Gastrocnemius medialis (tissue), 4 donors: ENCODE results near the gene CHST10.

ENCODE experiments used
- POLR2A ChIP-seq, 2 donors: fragments of 450-650 bp; IDR thresholded peaks; one replicate each; pipeline ENCODE4 v1.6.1; 2017; ENCODE audit warnings: antibody characterized with exemption in 2 of 2, mild to moderate bottlenecking in 2 of 2, moderate library complexity in 2 of 2
- TF ChIP-seq, protein P1 (sequence below), 5 experiments: fragments of 450-650 bp in 3 of 5; fragments of 200-600 bp in 2 of 5; sonication (generic) in 2 of 5; IDR thresholded peaks in 4 of 5; conservative IDR thresholded peaks in 1 of 5; 1 replicate in 4 of 5; 2 replicates in 1 of 5; pipeline ENCODE4 v1.5.1; 2016 to 2019; ENCODE audit warnings: antibody characterized with exemption in 5 of 5, mild to moderate bottlenecking in 3 of 5, moderate library complexity in 3 of 5

DNA sequence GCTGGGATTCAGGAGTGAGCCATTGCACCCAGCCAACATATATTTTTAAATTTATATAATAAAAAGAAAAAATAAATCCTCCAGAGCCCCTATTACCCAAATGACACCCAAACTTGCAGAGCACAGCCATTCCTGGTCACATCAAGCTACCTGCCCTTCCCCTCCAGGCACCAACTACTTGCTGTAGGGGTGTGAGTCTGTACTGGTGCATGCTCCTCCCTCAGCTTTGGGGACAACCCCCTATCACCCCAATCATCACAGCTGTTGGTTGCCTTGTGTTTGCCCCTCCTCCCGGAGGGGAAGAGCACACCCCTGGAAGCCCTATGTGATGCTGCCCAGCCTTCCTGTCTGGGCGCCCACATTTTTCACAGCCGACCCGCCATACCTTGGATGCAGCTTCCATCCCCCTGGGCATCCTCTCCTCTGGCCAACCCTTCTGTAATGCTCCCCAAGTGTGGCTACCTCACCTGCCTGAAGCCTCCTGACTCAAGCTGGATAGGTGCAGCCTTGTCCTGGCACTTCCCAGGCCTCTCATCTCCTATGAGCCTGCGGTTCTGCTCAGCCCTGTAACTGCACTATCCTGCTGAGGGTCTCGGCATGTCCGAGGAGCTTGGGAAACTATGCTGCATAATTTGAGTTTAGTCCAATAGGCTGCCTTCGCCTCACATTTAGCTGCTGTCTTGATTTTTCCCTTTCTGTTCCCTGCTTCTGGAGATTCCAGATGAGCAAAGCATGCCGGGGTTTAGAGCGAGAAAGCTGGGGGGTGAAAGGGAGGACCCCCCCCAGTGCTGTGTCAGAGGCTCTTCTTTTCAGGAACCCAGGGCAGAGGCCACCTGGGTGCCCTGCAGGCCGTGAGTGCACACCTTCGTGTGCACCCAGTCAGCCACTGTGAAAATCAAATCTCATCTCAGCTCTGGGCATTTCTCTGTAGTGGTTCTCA lies 27.2 kb downstream of the CHST10 start:
- TF ChIP-seq, protein P1, sequence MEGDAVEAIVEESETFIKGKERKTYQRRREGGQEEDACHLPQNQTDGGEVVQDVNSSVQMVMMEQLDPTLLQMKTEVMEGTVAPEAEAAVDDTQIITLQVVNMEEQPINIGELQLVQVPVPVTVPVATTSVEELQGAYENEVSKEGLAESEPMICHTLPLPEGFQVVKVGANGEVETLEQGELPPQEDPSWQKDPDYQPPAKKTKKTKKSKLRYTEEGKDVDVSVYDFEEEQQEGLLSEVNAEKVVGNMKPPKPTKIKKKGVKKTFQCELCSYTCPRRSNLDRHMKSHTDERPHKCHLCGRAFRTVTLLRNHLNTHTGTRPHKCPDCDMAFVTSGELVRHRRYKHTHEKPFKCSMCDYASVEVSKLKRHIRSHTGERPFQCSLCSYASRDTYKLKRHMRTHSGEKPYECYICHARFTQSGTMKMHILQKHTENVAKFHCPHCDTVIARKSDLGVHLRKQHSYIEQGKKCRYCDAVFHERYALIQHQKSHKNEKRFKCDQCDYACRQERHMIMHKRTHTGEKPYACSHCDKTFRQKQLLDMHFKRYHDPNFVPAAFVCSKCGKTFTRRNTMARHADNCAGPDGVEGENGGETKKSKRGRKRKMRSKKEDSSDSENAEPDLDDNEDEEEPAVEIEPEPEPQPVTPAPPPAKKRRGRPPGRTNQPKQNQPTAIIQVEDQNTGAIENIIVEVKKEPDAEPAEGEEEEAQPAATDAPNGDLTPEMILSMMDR (IDR thresholded peaks at IDR 0.05 in 4 of 5, conservative IDR thresholded peaks at IDR 0.05 in 1 of 5) = no peak
- no peak for TF ChIP-seq POLR2A (IDR thresholded peaks at IDR 0.05)
